Skeletal muscle cell (primary cell): ENCODE data around the gene CARHSP1.
"Not testable (repeated sequence)": the region's sequence is repeated elsewhere in the genome, so short reads cannot be mapped to it uniquely, and the experiment has no call there.

Experiments
- DNase-seq: peaks from one replicate; pipeline ENCODE4 v3.0.0-alpha.2; 2010; ENCODE audit warnings: low read depth
- H3K4me3 ChIP-seq: 2 replicates; pipeline ENCODE4 v1.5.1; 2011; ENCODE audit warnings: low read depth, mild to moderate bottlenecking, control low read depth, low read length, moderate library complexity

CARHSP1 gene

DNA sequence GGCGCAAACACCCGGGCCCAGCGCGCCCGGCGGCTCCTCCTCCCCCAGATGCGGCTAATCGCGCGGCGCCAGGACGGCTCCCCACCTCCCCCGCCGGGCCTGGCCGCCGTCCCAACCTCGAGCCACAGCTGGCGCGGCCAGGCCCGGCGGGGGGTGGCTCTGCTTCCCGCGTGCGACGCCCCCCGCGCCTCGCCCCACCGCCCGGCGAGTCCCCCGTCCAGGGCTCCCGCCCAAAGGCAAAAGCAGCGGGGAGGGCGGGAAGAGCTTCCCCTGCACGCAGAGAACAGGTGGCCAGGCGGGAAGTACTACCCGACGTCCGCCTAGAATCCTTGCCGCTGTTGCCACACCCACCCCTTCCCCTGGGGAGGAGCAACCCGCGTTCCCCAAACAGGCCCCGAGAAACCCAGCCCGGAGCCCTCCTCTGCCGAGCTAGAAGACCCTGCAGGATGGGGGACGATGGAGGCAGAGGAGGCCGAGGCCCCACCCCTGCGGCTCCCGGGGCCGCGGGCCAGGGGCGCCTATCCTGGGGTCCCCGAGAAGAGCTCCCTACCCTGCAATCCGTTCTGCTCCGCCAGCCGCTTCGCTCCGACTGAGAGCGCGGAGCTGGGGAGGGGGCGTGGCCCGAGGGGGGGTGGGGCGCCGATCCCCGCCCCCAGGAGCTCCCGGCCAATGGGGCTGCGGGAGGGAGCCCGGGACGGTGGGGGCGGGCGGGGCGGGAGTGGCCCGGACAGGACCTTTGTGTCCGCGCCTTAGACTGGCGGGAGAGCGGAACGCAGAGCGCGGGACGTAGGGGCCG lies at the start of gene CARHSP1:
Gene CARHSP1, minus strand, starts transcription at position 591 of the 796 bp plus-strand sequence. CDS start 9,678 bp downstream, outside the sequence.
- H3K4me3 ChIP-seq: peak within 1 kb of the TSS; percentile 73
- peak; percentile 61 for DNase-seq

DNA sequence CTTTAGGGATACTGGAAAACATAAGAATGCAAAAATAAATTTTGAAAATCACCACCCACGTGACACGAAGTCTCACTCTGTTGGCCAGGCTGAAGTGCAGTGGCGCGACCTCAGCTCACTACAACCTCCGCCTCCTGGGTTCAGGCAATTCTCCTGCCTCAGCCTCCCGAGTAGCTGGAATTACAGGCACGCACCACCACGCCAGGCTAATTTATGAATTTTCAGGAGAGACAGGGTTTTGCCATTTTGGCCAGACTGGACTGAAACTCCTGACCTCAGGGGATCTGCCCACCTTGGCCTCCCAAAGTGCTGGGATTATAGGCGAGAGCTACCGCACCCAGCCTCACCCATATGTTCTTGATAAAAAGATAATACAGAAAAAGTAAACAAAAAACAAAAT lies 48.5 kb upstream of the CARHSP1 start:
- DNase-seq, H3K4me3 ChIP-seq: not testable (repeated sequence)

DNA sequence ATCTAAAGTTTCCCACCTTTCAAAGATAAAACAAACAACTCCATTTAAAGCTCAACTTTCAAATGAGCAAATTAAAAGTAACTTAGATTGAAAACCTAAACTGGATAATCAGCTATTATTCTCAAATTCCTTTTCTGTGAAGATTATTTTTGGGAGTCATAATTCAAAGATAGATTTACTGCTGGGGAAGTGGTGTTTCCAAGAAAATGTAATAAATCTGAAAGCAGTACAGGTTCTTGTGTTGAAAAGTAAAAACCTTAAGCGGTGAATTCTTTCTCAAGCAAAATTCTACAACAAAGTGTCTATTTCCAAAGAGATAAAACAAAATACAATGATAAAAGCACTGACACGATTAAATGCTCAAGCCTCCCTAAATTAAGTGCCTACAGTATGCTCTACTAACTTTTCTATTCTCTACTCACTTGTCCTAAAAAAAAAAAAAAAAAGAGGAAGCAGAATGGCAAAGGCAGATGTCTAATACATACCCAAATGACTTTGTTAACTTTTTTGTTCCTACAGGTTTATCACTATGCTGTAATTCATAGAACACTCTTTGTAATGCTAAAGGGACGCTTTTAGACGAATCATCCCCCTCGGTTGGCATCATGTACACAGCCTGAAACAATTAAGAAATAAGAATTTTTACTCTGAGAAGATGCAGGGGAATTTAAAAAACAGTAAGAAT lies 47.9 kb upstream of the CARHSP1 start:
- no peak for DNase-seq
- H3K4me3 ChIP-seq: no peak overlapping the region

DNA sequence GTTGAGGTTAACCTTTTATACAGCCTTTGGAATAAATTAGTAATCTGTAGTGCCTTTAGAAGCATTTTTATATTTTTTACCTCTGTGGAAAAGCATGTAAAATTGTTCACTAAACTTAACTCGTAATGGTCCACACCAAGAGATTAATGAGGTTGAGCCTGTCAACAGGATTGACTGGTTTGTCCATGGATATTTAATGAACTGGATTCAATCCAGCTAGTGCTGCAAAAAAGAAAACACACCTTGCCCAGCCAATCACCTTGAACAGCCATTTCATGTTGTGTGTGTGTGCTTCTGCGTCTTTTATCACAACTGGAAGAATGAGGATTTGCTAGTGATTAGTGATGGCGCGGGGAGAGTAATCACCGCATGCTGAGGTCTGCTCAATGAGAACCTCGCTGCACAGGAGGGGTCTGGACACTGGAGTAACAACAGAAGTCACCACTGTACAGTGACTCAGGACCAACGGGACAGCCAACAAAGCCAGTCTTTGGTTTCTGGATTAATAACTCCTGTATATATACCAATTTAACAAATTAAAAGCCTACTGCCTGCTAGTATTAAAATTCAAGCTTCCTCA lies 47.0 kb upstream of the CARHSP1 start:
- no peak overlapping the region for H3K4me3 ChIP-seq
- no peak for DNase-seq

DNA sequence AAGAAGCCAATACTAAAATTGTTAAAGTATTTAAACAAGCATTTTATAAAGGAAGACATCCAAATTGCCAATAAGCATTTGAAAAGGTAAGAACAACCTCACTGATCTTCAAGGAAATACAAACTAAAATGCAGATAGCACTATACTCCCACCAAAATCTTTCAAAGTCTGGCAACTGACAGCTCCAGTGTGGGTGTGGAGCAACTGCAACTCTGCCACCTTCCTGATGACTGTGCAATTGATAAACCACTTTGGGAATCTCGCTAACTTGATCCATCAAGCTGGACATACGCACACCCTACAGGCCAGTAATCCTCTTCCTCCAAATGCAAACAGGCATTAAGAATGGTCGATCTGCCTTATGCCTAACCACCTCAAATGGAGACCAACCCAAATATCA lies 45.3 kb upstream of the CARHSP1 start:
- no peak for DNase-seq
- H3K4me3 ChIP-seq: no peak overlapping the region

DNA sequence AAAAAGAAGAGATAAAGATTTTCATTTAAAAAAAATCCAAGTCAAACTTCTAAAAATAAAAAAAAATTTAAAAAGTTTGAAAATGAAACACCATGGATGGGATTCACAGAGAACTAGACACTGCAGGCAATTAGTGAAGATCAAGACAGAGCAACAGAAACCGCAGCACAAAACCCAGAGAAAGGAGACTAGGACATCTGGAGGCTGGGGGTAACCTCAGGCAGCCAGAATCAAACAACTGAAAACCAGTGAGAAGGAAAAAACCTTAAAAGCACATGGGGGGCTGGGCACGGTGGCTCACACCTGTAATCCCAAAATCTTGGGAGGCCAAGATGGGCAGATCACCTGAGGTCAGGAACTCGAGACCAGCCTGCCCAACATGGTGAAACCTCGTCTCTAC lies 44.0 kb upstream of the CARHSP1 start:
- DNase-seq: no peak
- H3K4me3 ChIP-seq: no peak overlapping the region

DNA sequence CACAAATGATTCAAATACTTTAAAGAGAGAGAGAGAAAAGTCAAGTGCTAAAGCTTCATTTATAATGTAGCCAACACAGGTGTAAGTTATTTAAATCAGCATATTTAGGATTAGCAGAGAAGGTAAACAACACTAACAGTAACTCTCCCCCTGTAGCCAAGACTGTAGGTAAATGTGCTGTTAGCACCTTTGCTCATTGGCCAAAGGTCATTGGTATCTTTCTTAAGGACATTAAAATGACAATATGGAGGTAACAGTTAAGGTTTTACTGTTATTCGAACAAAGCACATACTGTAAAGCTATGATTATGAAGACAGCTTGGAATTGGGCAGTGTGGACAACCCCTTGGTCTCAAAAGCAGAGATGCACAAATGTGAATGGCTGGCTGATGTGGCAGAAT lies 42.0 kb upstream of the CARHSP1 start:
- DNase-seq: no peak
- H3K4me3 ChIP-seq: no peak overlapping the region

DNA sequence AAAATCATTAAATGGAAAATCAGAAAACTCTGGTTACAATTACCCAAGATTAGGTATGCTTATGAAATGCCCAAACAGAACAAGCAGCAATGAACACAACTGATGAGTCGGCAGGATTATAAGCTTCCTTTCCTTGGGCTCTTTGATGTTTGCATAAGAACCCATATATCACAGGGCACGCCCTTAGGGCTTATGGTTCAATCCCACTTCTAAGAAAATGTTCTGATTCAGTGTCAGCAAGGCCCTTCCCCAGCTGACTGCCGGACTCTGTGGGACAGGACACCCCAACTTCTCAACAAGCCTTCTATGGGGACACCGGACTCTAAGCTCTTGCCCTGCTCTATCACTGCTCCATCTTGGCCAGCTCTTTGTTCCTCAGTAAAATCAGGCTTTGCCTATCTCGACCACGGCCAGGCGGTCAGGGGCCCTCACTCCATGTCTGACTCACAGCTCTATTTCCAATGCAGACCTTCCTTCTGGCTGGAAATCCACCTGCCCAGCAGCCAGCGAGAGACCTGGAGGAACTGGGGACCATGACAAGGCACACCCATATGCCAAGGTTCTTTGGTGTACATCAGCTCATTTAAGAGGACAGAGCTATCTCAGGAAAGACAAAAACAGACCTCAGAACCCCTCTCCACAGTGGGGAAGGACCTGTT lies 40.1 kb upstream of the CARHSP1 start:
- H3K4me3 ChIP-seq: no peak overlapping the region
- no peak for DNase-seq

DNA sequence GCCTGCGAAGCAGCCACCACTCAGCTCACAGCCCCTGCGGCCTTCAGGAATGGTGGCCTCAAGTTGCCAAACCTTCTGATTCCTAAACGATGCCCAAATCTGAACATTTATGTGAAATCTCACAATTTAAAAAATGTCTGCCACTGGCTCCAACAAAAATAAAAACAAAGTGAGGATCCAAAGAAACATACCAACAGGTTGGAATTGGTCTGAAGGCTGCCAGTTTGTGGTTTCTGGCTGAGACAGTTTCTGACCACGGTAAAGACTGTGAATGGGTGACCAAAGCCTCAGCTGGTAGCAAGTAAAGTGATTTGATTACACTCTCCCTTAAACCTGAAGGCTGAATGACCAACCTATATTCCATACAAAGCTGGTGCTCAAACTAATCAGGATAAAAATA lies 38.3 kb upstream of the CARHSP1 start:
- DNase-seq: no peak
- no peak overlapping the region for H3K4me3 ChIP-seq

DNA sequence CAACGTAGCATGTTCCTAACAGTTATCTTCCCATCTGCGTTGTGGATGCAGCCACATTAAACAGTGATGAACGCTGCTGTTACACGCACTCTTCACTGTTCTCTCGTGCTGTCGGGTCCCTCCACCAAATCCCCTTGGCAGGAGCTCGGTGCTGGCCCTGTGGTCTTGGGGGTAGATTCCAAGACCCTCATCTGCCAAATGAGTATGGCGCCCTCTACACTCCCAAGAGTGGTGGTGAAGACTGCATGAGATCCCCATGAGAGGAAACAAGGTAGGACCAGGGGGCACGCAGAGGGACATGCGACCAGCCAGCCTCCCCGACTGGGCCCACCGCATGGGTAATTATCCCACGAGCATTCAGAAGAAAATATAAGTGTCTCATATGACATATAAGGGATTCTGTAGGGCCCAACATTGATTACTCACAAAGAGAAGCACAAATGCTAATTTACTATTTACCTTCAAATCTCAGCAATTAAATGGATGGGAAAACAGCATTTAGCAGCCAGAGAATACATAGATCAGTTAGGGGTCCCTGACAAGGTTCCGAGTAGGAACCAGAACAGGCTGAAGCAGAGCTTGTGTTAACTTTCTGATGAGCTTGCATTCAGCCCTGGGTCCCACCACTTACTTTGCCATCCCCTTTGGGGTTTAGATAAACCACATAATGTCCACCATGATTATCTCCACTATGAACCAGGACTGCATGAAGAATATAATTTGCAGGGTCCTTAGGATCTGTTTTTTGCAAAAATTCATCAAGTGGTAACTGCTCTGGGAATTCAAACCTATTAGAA lies 37.2 kb upstream of the CARHSP1 start:
- no peak overlapping the region for H3K4me3 ChIP-seq
- DNase-seq: no peak

DNA sequence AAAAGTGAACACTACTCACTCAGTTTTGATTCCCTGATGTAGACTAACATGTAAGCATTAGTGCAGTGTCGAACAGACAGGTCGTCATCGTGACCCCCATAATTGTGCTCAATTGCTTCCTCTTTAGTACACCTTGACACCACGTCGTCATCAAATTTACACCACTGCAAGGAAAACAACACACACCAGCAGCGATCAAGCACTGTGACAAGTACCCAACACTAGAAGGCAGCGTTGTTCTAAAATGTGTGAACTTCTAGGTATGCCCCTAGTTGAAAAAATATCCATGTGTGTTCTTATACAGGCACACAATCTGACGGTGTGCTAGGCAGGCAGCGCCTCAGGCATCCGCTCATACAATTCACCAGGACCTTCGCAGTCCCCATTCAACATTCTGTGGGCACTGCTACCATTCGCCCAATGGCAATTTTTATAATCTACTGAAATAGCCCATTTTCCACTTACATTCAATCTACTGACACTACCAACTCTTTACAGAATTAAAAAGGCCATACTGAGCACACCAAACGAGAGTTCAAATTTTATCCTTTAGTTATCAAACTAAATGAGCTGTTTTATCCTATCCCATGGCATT lies 36.5 kb upstream of the CARHSP1 start:
- DNase-seq: no peak
- H3K4me3 ChIP-seq: no peak overlapping the region

DNA sequence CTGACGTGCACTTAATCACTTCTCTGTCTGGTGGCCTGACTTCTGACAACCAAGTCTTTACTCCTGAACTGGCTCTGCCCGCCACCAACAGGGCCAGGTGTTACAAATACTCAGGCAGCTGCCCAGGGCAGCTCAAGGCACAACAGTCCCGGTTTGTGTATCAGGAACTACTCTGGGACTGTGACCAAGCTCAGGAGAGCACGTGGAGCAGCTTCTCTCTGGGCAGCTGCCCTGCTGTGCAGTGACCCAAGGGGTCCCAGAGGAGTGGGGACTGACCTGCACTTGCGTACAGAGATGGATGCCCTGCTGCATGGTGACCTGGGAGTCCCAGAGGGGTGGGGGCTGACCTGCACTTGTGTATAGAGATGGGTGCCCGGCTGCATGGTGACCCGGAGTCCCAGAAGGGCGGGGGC lies 35.2 kb upstream of the CARHSP1 start:
- no peak for DNase-seq
- no peak overlapping the region for H3K4me3 ChIP-seq

DNA sequence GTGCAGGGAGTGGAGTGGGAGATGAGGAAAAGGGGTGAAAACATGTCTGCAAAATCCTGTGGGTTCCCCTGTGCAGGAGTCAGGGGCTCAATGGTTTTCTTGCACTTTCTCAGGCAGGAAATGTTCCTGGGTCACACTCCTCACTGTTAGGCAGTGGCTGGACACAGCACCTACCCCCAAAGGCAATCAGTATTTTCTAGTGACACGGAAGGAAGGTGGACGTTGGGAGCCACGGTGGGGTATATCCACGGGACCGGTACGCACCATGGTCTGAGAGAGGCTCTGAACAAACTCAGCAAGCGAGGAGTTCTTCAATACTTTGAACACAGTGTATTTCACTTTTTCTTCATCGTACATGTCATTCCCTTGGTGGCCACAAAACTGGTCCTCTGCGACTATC lies 34.2 kb upstream of the CARHSP1 start:
- DNase-seq: no peak

DNA sequence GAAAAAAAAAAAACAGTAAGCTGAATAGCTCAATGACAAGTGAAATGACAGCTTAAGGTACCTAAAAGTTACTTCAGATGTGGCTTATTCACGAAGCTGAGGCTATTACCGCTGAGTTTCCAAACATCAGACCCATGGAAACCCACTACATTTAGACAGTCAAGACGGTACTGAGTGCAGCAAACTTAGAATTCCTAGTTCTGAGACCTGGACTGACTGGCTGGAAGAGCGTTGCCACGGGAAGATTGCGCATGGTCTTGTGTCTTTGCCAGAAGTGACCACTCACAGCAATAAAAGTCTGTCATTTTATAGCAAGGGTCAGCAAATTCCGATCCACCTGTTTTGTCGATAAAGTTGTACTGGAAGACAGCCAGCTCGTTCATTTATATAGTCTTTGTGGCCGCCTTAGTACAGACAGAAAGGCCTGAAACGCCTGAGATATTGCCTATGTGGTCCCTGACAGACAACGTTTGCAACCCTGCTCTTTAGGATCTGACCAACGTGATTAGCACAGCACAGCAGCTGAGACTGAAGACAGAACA lies 32.6 kb upstream of the CARHSP1 start:
- no peak overlapping the region for H3K4me3 ChIP-seq
- no peak for DNase-seq

More for the DNA sequence above, 34.2 kb upstream of the CARHSP1 start:
- no peak overlapping the region for H3K4me3 ChIP-seq

DNA sequence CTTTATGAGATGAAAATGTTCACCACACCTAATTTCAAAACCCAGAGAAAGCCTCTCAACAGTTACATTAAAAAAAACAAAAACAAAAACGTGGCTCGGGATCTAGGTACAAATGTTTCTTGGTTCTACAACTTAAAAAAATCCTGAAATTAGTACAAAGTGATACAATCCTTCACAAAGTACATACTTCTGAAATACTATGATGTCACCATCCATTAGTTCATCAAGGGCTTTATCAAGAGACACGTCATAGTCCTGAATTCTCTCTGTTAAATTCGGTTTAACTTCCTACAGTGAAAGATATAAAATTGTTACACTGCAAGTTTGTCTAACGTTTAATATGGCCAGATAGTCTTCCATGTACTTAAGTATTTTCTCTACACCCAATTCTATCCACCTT lies 31.5 kb upstream of the CARHSP1 start:
- no peak overlapping the region for H3K4me3 ChIP-seq
- no peak for DNase-seq

DNA sequence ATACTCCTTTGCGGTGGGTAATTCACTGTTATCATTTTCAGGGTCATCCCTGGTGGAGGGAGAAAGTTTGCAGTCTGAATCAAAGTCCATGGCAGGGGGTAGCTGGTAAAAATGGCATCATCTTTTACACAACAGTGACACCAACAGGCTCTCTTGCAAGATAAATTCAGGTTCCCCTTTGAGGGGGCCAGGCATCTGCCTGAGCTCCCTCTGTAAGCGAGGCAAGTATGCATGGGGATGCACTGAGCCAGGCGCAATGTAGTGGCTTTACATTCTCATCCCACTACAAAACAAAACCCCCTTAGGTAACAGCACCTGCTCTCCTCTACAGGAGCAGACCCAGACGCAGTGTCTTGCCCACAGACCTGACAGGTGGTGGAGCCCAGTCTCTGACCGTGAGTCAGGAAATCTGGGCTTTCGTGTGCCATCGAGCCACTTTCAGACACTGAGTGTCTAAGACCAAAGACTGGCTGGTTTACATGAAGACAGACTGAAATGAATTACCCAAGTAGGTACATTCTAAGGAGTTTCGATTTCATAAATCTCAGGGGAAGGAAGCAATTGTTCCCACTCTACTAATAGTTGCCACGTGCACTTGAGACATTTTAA lies 31.0 kb upstream of the CARHSP1 start:
- no peak overlapping the region for H3K4me3 ChIP-seq
- DNase-seq: no peak

DNA sequence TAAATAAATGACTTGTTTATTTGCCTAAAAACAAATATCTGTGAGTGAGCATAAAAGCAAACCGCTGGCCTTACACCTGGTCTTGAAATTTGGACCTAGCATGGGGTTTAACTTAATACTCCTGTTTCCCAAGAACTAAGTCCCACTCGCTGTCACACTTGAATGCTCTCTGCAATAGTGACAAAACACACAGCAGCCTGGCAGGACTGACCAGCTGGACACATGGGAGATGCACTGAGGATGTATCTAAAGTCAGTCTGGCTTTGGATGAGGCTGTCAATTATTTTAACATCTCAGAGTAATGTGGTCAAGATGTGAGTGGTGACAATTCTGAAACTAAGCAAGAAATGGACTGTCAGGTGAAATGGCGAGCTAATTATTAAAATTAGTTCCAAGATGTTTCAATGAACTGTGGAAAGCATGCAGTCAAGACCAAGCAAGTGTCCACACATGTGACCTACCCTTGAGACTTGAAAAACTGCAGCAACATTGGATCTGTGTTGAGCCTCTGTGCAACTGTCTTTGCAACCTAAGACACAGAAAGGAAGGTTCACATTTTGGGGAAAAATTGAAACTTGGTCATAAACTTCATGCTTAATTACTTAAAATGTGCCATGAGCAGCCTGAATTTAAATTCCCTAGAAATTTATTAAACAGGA lies 30.0 kb upstream of the CARHSP1 start:
- no peak for DNase-seq

More for the DNA sequence above, 30.0 kb upstream of the CARHSP1 start:
- H3K4me3 ChIP-seq: no peak overlapping the region
